ENCODE measurements around the gene SAPCD2.

The SAPCD2 gene

DNA sequence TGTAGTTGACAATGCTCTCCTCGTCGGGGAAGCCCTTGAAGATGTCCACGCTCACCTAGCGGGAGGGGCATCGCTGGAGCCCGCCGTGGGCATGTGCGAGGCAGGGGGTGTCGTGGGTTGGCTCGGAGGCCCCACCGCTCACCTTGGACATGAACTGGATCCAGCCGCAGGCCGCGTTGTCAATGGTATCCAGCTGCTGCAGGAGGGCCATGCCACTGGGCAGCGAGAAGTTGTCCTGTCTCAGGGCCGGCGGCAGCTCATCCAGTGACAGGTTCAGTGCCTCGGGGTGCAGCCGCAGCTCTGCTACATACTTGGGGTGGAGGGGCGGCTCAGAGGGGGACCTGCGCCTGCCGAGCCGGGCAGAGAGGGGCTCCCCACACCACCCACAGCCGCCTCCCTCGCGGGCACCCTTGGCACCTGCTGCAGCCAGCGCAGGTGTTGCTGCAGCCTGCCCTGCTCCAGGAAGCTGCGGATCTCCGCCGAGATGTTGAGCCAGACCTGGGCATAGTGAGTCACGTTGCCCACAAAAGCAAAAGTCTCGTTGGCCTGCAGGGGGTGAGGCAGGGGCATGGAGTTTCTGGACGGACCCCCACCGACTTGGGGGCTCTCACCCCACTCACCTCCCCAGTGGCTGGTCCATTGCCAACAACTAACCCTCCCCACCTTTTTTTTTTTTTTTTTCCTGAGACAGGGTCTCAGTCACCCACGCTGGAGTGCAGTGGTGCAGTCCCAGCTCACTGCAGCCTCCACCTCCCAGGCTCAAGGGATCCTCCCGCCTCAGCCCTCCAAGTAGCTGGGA lies 51.4 kb downstream of the SAPCD2 start:
- H3K4me3 ChIP-seq (ENCODE audit: low read length): no peak overlapping the region

DNA sequence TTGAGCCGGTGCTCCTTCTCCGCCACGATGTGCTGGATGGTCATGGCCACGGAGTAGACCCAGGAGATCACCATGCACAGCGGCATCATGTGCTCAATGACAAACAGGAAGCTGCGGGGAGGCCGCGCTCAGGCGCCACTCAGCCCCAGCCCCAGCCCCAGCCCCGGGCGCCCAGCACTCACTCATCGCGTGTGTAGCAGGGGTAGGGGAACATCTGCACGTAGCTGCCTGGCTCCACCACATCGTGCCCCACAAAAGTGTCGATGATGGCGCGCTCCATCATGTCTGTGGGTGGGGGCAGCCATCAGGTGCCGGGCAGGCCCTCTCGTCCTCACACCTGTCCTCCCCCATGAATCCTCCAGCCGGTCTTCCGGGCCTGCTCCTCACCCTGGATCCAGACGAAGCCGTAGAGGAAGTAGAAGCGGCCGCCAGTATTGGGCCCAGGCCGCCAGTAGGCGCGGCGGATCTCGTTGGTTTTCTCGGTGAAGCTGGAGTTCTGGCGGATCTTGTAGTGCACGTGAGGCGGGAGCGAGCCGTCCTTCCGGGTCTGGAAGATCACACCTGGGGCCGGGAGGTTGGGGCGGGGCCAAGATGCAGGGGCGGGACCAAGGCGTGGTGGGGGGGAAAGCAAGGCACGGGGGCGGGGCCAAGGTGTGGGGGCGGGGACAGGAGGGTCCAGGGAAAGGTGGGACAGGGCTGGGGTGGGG lies 52.4 kb downstream of the SAPCD2 start:
- no peak for DNase-seq (ENCODE audit: low read depth)
- no peak overlapping the region for H3K4me3 ChIP-seq (ENCODE audit: low read length)
- TF ChIP-seq, protein P1, sequence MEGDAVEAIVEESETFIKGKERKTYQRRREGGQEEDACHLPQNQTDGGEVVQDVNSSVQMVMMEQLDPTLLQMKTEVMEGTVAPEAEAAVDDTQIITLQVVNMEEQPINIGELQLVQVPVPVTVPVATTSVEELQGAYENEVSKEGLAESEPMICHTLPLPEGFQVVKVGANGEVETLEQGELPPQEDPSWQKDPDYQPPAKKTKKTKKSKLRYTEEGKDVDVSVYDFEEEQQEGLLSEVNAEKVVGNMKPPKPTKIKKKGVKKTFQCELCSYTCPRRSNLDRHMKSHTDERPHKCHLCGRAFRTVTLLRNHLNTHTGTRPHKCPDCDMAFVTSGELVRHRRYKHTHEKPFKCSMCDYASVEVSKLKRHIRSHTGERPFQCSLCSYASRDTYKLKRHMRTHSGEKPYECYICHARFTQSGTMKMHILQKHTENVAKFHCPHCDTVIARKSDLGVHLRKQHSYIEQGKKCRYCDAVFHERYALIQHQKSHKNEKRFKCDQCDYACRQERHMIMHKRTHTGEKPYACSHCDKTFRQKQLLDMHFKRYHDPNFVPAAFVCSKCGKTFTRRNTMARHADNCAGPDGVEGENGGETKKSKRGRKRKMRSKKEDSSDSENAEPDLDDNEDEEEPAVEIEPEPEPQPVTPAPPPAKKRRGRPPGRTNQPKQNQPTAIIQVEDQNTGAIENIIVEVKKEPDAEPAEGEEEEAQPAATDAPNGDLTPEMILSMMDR (IDR thresholded peaks at IDR 0.05; ENCODE audit: insufficient read depth, low read depth, low read length, missing control alignments): no peak

More for the DNA sequence above, 51.4 kb downstream of the SAPCD2 start:
- TF ChIP-seq, protein P1 (IDR thresholded peaks at IDR 0.05; ENCODE audit: insufficient read depth, low read depth, low read length, missing control alignments): no peak
- DNase-seq (ENCODE audit: low read depth): no peak

DNA sequence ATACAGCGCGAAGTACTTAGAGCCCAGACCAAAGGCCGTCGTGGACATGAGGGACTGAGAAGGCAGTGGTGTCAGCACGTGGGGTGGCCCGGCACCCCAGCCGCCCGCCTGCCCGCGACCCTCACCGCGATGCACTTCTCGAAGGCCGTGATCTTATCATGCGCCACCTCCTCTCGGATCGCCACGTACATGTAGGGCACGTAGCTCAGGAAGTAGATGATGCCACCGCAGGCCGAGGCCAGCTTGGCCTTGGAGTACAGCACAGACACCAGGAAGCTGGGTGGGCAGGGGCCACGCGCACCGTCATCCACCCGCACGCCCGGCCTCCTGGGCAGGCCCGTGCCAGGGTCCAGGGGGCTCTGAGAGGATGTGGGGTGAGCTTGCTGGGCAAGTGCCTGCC lies 53.3 kb downstream of the SAPCD2 start:
- TF ChIP-seq, protein P1 (IDR thresholded peaks at IDR 0.05; ENCODE audit: insufficient read depth, low read depth, low read length, missing control alignments): no peak
- H3K4me3 ChIP-seq (ENCODE audit: low read length): no peak overlapping the region
- DNase-seq (ENCODE audit: low read depth): no peak

DNA sequence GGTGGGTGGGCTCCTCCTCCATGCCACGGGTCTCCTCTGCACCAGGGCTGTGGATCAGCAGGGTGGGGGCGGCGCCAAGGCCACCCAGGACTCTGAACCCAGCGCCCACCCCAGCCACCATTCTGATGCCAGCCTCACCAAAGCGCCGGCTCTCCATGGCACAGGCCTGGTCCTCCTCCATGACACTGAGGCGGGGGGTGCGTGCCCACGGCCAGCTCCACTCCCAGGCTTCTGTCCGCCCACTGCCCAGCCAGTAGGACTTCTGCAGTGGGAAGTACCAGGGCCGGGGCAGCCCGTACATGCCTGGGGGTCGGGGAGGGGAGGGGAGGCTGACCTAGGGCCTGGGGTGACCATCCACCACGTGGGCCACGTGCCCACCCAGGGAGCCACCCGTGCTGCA lies 53.9 kb downstream of the SAPCD2 start:
- DNase-seq (ENCODE audit: low read depth): no peak
- H3K4me3 ChIP-seq (ENCODE audit: low read length): no peak overlapping the region
- TF ChIP-seq, protein P1 (IDR thresholded peaks at IDR 0.05; ENCODE audit: insufficient read depth, low read depth, low read length, missing control alignments): no peak

DNA sequence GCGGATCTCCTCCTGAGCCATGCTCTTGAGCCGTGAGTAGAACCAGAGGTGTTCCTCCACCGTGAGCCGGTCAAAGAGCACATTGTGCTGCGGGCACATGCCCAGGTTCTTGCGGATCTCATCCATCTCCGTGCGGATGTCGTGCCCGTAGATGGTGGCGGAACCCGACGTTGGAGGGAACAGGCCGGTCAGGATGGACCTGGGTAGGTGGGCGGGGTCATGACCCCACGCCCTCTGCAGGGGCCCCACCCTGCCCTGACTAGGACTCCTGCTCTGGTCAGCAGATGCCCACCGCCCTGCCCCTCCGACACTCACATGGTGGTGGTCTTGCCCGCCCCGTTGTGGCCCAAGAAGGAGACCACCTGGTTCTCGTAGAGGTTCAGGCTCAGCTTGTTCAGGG lies 54.4 kb downstream of the SAPCD2 start:
- no peak for DNase-seq (ENCODE audit: low read depth)
- H3K4me3 ChIP-seq (ENCODE audit: low read length): no peak overlapping the region
- TF ChIP-seq, protein P1 (IDR thresholded peaks at IDR 0.05; ENCODE audit: insufficient read depth, low read depth, low read length, missing control alignments): no peak

DNA sequence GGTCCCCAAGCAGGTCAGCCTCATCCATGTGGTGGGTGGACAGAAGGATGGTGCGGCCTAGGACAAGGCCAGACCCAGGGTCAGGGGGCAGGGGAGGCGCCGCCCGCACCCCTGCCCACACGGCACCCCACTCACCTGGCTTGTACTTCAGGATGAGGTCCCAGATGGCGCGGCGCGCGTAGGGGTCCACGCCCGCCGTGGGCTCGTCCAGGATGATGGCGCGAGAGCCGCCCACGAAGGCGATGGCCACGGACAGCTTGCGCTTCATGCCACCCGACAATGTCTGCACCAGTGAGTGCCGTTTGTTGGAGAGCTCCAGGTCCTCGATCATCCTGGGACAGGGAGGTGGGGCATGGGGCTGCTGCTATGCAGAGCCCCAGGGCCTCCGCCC lies 54.8 kb downstream of the SAPCD2 start:
- no peak for DNase-seq (ENCODE audit: low read depth)
- no peak overlapping the region for H3K4me3 ChIP-seq (ENCODE audit: low read length)
- TF ChIP-seq, protein P1 (IDR thresholded peaks at IDR 0.05; ENCODE audit: insufficient read depth, low read depth, low read length, missing control alignments): no peak

Measured in epithelial cell of esophagus (primary cell).